22Rv1 (cell line): ENCODE data around the gene ME3.

Experiments
- H3K27ac ChIP-seq: fragments of 450-650 bp; 2 replicates; pipeline ENCODE4 v1.5.1; 2017
- ZFX ChIP-seq: fragments of 450-650 bp; IDR thresholded peaks from 2 replicates; pipeline ENCODE4 v1.6.1; 2017; ENCODE audit warnings: antibody characterized with exemption, borderline replicate concordance
- TF ChIP-seq, protein P1 (sequence below): fragments of 450-650 bp; IDR thresholded peaks from 2 replicates; pipeline ENCODE4 v1.5.1; 2017; ENCODE audit warnings: mild to moderate bottlenecking

ME3 gene

DNA sequence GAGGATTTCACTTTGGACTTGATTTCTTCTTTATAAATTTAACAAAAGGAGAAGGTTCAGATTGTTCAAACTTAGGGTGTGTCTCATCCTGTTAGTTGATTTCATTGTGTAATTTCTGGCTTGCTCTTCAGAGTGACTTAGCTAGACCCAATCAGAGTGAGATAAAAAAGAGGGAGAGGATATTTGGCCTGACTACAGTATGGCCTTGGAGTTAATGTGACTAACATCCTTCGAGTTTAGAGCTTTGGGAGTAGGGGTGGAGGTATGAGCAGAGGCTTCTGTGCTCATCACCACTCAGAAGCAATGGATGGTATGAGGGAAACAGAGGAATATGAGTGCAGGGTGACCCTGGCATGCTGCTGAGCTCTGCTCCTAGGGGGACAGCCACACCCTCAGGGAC is 114.2 kb downstream of the ME3 start:
- no peak overlapping the region for H3K27ac ChIP-seq
- no peak for TF ChIP-seq ZFX
- TF ChIP-seq, protein P1, sequence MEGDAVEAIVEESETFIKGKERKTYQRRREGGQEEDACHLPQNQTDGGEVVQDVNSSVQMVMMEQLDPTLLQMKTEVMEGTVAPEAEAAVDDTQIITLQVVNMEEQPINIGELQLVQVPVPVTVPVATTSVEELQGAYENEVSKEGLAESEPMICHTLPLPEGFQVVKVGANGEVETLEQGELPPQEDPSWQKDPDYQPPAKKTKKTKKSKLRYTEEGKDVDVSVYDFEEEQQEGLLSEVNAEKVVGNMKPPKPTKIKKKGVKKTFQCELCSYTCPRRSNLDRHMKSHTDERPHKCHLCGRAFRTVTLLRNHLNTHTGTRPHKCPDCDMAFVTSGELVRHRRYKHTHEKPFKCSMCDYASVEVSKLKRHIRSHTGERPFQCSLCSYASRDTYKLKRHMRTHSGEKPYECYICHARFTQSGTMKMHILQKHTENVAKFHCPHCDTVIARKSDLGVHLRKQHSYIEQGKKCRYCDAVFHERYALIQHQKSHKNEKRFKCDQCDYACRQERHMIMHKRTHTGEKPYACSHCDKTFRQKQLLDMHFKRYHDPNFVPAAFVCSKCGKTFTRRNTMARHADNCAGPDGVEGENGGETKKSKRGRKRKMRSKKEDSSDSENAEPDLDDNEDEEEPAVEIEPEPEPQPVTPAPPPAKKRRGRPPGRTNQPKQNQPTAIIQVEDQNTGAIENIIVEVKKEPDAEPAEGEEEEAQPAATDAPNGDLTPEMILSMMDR, result no peak

DNA sequence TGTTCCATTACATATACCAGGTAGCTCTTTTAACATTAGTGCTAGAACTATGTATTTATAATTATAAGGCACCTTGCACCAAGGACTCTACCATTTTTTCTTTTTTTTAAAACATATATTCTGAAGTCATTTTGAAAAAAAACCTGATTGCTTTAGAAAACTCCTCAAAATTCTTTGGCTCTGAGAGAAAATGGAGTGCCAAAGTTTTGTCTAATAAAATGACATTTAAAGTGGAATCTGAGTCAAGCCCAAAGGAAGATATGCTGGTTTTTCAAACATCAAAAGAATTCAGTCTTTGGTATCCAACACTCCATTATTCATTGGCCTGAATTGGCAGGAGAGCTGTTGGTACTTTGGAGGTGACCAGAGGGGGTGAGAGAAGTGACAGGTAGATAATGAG is 116.5 kb downstream of the ME3 start:
- TF ChIP-seq, protein P1, result no peak
- TF ChIP-seq ZFX, result no peak
- H3K27ac ChIP-seq, result no peak overlapping the region

DNA sequence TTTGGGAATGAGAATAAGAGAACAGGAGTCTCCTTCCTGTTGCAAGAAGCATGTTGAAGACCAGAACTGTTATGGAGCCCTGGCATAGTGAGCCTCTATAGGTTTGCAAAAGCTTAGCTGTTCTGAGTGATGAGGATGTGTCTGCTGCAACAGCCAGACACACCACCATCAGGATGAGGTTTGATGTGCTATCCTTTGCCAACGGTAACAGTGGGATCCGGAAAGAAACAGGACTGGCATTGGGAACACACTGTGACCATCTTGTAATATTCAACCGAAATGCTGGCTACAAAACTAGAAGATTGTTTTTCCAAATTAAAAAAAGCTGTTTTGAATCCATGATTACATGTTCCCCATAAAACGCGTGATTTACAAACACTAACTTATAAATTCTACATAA is 117.0 kb downstream of the ME3 start:
- TF ChIP-seq ZFX, result no peak
- TF ChIP-seq, protein P1, result no peak

DNA sequence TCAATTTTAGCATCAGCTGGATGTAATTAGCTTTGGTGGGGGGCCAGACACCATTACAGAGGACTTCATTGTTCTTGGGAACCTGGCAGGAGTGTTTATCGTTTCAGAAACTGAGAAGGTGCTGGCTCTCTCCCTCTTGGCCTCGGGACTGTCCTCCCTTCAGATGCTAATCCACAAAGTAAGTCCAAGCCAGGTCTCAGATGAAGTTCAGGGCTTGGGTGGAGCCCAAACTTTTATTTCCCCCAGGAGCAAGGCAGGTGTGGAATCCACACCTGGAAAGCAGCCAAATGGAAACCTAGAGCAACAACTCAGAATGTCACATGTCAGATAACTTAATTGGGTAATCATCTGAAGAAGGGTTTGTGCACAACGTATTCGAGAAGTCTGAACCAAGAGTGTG is 119.2 kb downstream of the ME3 start:
- TF ChIP-seq ZFX, result no peak
- TF ChIP-seq, protein P1, result no peak
- no peak overlapping the region for H3K27ac ChIP-seq

More for the DNA sequence above, 117.0 kb downstream of the ME3 start:
- no peak overlapping the region for H3K27ac ChIP-seq

DNA sequence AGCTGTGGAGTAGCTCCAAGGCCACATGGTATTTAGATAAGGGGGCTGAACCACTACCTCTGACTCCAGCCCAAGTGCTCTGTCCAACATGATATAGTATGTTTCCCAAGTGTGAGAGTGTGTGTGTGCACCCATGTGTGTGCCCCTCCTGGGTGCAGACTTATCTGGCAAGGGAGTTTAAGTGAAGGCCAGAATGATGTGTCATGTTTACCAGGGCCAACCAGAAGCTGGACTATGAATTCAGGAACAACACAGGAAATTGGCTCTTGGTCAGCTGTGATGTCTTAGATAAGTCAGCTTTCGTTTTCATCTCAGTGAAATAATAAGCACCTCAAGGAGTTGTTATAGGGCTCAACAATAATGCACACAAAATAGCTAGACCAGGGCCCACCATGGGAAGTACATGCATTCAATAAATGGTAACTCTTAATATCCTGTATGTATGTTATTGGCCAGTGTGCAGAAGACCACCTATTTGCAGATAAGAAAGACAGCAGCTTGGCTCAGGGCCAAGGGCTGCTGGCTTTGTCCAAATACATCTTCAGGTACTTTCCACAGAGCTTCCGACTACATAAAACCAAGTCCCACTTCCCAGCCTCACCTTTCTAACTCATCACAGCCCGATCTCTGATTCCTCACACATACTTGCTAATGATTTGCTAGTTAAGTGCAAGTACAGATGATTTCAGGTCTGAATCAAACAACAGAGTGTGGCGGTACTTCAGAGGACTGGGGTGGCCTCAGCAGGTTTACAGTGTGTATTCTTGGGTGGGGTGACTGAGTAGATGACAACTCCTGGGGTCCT is 120.9 kb downstream of the ME3 start:
- no peak for TF ChIP-seq ZFX
- TF ChIP-seq, protein P1, result no peak
- no peak overlapping the region for H3K27ac ChIP-seq

DNA sequence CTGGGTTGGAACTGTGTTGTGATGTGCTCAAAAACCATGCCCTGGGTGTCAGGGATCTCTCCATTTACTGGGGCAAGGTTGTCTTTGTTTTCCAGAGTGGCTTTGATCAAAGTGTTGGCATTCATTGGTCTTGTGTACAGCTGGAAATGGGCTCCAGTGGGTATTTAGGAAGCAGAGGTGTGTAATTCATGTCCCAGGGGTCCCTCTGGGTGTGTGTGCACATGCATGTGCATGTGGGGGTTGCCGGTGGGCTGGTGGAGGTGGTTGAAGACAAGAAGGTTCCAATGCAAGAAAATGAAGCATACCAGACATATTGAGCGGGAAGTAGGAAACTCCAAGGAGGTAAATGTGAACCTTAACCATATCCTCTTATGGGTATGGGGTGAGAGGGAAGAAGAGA is 121.7 kb downstream of the ME3 start:
- no peak overlapping the region for H3K27ac ChIP-seq
- TF ChIP-seq, protein P1, result no peak
- TF ChIP-seq ZFX, result no peak

DNA sequence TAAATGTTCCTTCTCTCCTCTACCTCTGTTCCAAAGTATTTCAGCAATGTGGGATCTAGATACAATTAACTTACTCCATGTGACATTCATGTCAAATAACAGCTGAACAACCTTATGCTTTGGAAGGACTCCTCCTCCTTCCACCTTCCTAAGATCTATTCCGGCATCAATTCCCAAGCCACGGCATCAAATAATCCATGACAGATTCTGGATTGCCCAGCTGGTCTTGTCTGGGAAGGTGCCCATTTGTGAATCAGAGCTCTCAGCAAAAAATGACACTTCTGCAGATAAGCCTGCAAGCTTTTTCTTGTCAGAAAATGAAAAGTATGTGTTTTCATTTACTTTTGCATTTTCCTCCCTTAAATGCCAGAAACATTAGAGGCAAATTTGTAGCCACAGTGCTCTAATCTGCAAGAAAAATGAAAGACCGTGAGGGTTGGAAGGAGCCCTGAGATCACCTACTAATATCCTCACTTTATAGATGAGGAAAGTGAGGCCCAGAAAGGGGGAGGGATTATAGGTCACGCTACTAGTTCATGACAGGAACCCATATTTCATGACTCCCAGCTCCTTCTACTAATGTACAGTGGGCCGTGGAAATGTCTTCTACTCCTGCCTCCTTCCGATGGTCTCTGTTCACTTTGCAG is 124.0 kb downstream of the ME3 start:
- TF ChIP-seq ZFX, result no peak
- TF ChIP-seq, protein P1, result no peak
- H3K27ac ChIP-seq, result no peak overlapping the region
